Stimulated activated effector memory CD8-positive, alpha-beta T cell treated with anti-CD3 and anti-CD28 coated beads, Interleukin-12 subunit alpha, Interleukin-12 subunit beta, amount 100 ng/mL, for 72 hours (primary cell): Measurements from ENCODE around the gene GRK6.
A peak's percentile ranks its signal among the peaks of the same experiment; 100 is the strongest.

ENCODE experiments used
- ATAC-seq: fragments of 150-1000 bp; cut with Tn5 transposase; 2 replicates; pipeline ENCODE4 v1.10.0; 2021
- DNase-seq, 2 donors: peaks; one replicate each; pipeline ENCODE4 v3.0.0; 2021 to 2022; ENCODE audit warnings: low spot score in 2 of 2
- H3K27ac Mint-ChIP-seq: one replicate; pipeline ENCODE4 v1.8.0; 2022; ENCODE audit warnings: mild to moderate bottlenecking, mixed read lengths
- H3K36me3 Mint-ChIP-seq: one replicate; pipeline ENCODE4 v1.8.0; 2022; ENCODE audit warnings: mild to moderate bottlenecking, mixed read lengths
- H3K4me1 Mint-ChIP-seq: one replicate; pipeline ENCODE4 v1.8.0; 2022; ENCODE audit warnings: mixed read lengths
- H3K4me3 Mint-ChIP-seq: one replicate; pipeline ENCODE4 v1.8.0; 2022; ENCODE audit warnings: mild to moderate bottlenecking, mixed read lengths
- H3K9me3 Mint-ChIP-seq: one replicate; pipeline ENCODE4 v1.8.0; 2022; ENCODE audit warnings: mixed read lengths

The GRK6 gene

DNA sequence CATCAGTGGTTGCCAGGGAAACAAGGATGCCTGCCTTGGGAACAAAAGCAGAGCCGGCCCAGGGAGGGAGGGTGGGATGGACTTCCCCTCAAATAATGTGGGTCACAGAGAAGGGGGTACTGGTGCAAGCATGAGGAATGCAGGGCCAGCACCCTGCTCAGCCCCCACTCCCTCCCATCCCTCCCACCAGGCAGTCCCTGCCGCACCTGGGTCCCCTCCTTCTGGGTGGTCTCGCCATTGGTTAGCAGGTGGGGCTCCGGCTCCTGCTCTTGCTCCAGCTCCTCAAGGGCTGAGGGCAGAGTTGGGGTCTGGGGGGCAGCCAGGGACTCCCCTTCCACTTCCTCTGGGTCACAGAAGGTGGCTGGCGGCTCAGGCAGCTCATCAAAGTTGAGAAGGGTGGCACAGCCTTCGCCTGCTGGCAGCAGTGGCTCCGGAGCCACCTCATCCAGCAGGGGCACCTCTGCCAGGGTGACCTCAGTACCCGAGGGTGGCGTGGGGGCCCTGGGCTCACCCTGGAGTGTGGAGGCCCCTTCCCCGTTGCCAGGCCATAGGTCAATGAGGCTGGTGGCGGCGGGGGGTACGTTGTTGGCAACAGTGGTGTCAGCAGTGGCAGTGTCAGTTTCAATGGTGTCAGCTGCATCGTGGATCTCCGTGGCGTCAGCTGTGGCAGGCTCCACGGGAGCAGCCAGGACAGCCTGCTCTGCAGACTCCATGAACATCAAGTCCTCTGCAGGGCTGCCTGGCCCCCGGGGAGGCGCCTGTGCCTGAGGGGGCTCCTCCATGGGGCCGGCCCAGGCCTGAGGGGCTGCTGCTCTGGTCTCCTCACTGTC is 31.6 kb downstream of the GRK6 start:
- Mint-ChIP-seq H3K36me3 (peaks cover 81% of the 10 kb centered on the region), H3K9me3 (no peaks in the 10 kb centered on the region), H3K4me1 (peaks cover 42% of the 10 kb centered on the region), H3K27ac (peak overlapping the region; percentile 52), H3K4me3 (peak overlapping the region; percentile 28)
- ATAC-seq: no peak
- DNase-seq: no peak

DNA sequence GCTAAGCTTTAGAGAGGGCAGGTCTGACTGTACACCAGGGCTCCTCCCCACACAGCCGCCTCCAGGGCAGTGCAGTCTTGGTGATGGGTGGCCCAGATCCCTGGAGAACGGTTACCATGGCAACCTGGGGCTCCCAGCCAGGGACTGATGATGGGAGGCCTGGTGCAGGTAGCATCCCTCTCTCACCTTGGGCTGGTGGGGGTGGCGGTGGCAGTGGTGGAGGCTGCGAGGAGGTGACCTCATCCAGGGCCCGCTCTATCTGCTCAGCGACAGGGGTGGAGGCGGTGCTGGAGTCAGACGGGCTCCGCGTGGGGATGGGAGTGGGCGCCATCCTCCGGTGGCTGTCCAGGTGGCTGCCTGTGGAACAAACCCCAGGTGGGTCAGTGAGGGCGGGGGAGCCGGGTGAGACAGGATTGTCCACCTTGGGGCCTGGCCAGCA is 32.5 kb downstream of the GRK6 start:
- H3K27ac Mint-ChIP-seq: no peak overlapping the region
- peaks cover 78% of the 10 kb centered on the region for H3K36me3 Mint-ChIP-seq
- H3K4me3 Mint-ChIP-seq: no peak overlapping the region
- ATAC-seq: no peak
- no peak for DNase-seq
- peaks cover 35% of the 10 kb centered on the region for H3K4me1 Mint-ChIP-seq
- H3K9me3 Mint-ChIP-seq: no peaks in the 10 kb centered on the region

DNA sequence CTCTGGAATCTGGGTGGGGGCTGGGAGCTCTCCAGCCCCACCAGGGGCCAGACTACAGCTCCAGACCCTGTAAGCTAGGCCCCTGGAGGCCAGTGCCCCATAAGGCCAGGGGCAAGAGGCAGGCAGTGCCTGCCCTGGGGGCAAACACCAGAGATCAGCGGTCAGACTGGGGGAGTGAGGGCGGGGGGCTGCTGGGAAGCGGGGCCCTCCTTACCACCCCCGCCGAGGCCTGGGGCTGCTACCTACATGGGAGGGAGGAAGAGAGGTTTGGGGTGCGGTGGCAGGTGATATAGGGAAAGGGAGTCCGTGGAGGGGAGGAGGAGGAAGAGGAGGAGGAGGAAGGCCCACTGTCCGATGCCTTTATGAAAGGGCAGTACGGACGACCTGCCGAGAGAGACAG is 32.9 kb downstream of the GRK6 start:
- Mint-ChIP-seq H3K4me1 (peaks cover 32% of the 10 kb centered on the region), H3K36me3 (peaks cover 75% of the 10 kb centered on the region), H3K4me3 (no peak overlapping the region), H3K9me3 (no peaks in the 10 kb centered on the region), H3K27ac (no peak overlapping the region)
- DNase-seq: no peak
- ATAC-seq: no peak

DNA sequence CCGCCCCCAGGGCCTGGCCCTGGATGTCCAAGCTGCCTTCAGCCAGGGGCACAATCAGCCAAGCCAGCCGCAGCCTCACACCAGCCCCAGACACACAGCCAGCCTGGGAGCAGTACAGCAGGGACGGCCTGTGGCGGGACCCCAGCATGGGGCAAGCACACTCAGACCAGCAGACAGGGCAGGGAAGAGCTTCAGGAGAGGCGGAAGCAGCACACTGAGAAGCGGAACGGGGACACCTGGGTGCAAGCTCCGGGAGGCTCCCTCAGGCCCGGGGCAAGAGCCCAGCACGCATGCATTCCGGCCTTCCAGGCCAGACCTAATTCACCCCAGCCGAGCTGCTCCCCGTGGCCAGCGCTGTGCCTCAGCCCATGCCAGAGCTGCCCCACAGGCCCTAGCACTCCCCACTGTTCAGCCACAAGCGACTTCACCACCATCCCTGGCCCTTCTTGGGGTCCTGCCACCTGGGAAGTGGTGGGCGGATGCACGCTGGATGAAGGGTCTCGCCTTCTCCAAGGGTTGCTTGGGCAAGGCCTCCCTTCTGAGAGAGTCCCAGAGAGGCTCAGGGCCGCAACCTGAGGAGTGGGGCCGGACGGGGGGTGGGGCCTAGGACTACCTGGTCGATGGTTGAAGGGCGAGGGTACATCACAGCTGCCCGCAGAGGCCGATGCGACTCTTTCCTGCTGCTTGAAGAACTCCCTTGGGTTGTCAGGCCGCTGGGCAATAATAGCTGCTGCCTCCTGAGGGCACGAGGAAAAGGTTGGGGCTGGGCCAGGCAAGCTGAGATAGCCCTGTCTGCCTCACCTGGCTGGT is 33.5 kb downstream of the GRK6 start:
- H3K4me1 Mint-ChIP-seq: peaks cover 32% of the 10 kb centered on the region
- ATAC-seq: no peak

DNA sequence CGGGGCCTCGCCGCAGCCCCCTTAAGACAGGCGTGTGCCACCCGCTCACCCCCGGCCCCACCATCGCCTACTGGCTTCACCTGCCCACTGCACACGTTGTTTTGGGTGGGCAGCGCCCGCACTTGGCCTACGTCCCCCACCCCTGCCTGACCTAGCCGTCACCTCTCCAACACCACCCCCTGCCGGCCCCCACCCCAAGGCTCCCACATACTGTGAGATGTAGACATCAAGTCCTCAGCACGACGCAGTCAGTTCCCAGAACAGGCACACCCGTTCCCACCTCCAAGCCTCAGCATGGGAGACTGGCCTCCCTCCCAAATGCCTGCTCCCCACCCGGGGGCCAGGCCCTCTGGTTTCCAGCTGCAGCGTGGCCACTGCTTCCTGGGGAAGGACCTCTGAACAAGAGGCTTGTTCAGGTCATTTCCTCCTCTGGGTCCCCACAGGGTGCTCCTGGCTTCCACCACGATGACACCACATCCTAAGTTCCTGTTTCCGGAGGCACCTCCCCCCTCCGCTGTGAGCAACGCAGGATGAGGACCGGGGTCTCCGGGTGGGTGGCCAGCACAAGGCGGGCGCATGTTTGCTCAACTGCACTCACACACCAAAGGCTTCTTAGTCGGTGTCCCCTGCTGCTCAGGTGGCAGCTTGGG is 35.7 kb downstream of the GRK6 start:
- Mint-ChIP-seq H3K36me3 (peaks cover 77% of the 10 kb centered on the region), H3K4me1 (peaks cover 26% of the 10 kb centered on the region), H3K9me3 (no peaks in the 10 kb centered on the region), H3K27ac (peak overlapping the region; percentile 58), H3K4me3 (no peak overlapping the region)
- ATAC-seq (no peak), DNase-seq (no peak)

More for the DNA sequence above, 33.5 kb downstream of the GRK6 start:
- Mint-ChIP-seq H3K9me3 (no peaks in the 10 kb centered on the region), H3K4me3 (no peak overlapping the region), H3K36me3 (peaks cover 78% of the 10 kb centered on the region), H3K27ac (peak overlapping the region; percentile 23)
- no peak for DNase-seq

DNA sequence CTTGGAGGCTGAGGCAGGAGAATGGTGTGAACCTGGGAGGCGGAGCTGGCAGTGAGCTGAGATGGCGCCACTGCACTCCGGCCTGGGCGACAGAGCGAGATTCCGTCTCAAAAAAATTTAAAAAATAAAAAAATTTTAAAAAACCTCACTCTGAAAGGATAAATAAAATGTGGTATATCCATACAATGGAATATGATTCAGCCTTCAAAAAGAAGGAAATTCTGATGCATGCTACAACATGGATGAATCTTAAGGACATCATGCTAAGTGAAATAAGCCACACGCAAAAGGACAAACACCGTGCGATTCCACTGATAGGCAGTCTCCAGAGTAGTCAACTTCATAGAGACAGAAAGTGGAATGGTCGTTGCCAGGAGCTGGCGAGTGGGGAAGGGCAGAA is 38.6 kb downstream of the GRK6 start:
- ATAC-seq (no peak), DNase-seq (no peak)
- Mint-ChIP-seq H3K27ac (no peak overlapping the region), H3K36me3 (peaks cover 72% of the 10 kb centered on the region), H3K9me3 (no peaks in the 10 kb centered on the region), H3K4me3 (no peak overlapping the region), H3K4me1 (peaks cover 41% of the 10 kb centered on the region)

DNA sequence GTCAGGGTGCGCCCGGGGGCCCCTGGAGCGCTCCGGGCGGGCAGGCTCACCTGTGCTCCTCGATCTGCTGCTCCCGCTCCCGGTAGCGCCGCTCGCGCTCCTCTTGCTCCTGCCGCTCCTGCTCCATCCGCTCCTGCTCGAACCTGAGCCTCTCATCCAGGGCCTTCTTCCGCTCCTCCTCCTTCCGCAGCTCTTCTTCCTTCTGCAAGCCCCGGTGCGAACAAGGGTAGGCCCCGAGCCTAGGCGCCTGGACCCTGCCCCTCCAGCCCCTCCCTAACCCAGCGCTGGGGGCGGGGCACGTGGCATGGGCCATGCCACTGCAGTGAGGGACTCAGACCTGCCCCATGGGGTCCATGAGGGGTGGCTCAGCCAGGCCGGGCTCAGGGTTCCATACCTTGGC is 40.4 kb downstream of the GRK6 start:
- peaks cover 54% of the 10 kb centered on the region for H3K4me1 Mint-ChIP-seq
- H3K36me3 Mint-ChIP-seq: peaks cover 62% of the 10 kb centered on the region
- H3K9me3 Mint-ChIP-seq: no peaks in the 10 kb centered on the region
- H3K27ac Mint-ChIP-seq: peak overlapping the region; percentile 50
- DNase-seq (no peak), ATAC-seq (no peak)
- no peak overlapping the region for H3K4me3 Mint-ChIP-seq

DNA sequence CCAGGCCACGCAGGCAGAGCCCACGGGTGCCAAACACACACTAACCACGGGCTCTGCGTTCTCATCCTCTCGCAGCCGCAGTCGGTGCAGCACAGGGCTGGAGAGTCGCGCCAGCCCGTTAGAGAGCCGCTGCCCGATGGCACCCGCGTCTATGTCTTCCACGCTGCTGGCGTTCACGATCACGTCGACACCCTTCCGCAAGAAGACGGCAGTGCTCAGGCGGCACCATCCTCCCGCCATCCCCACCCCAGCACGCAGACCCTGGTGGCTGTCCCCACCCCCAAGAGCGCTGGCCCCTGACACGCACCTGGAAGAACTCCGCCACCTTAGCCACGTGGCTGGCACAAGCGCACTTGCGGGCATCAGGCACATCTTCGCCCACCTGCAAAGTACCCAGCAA is 41.0 kb downstream of the GRK6 start:
- DNase-seq: no peak
- H3K9me3 Mint-ChIP-seq: no peaks in the 10 kb centered on the region
- no peak for ATAC-seq
- no peak overlapping the region for H3K4me3 Mint-ChIP-seq
- peaks cover 53% of the 10 kb centered on the region for H3K4me1 Mint-ChIP-seq
- H3K27ac Mint-ChIP-seq: no peak overlapping the region
- peaks cover 56% of the 10 kb centered on the region for H3K36me3 Mint-ChIP-seq

DNA sequence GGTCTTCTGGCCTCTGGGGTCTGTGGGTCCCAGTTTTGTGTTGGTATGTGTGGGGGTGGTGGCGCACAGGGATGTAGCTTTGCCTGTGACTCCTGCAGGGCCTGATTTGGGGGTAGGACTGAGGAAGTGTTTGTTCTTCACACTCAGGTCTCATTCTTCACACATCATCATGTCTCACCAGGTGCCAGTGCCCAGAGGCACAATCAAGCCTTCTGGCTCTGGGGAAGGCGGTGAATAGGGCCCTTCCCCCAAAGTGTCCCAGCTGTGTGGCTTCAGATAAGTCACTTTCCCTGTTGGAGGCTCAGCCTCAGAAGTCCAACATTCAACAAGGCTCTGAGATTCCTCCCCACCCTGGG is 41.8 kb downstream of the GRK6 start:
- H3K4me1 Mint-ChIP-seq: peaks cover 47% of the 10 kb centered on the region
- ATAC-seq: no peak
- peak overlapping the region; percentile 89 for H3K27ac Mint-ChIP-seq
- no peak for DNase-seq
- no peaks in the 10 kb centered on the region for H3K9me3 Mint-ChIP-seq
- H3K4me3 Mint-ChIP-seq: no peak overlapping the region
- peaks cover 48% of the 10 kb centered on the region for H3K36me3 Mint-ChIP-seq

DNA sequence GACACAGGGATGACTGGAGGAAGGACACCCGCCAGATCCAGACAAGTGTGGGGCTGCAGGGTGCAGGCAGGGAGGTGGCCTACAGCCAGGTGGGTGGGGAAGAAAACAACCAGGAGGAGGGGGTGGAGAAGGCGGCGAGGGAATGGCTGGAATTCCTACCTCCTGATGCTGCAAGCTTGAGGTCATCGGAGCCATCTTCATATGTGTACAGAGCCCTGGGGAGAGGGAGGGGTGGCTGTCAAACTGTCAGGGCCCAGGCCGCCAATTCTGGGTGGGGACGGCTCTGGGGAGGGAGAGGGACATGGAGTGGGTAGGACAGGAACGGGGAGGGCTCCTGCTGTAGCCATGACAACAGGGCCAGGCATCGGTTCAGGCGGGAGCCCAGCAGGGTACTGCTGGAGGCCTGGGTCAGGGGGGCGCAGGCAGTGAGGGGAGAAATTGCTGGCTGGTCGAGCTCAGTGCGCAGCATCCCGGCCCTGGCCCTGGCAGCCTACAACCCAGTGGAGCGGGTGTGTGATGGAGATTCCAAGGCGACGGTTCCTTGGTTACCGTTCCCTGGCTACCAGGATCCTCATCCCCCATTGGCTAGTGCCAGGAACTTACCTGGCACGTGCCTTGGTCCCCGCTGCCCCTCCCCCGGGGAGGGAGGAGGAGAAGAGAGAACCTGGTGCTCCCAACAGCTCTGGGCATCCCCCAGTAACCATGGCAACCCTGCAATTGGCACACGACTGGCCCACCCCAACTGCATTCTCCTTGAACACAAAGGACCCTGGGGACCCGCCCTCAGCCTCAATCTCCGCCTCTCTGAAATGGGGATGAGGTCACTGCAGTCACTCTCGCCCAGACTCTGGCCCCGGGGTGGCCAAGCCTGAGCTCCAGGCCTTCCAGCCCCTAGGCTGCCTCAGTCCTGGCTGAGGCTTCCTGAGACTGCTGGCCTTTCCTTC is 42.5 kb downstream of the GRK6 start:
- DNase-seq (no peak), ATAC-seq (no peak)
- H3K4me1 Mint-ChIP-seq: peaks cover 51% of the 10 kb centered on the region
- H3K27ac Mint-ChIP-seq: peak overlapping the region; percentile 89
- no peaks in the 10 kb centered on the region for H3K9me3 Mint-ChIP-seq
- peak overlapping the region; percentile 79 for H3K4me3 Mint-ChIP-seq
- peaks cover 43% of the 10 kb centered on the region for H3K36me3 Mint-ChIP-seq

DNA sequence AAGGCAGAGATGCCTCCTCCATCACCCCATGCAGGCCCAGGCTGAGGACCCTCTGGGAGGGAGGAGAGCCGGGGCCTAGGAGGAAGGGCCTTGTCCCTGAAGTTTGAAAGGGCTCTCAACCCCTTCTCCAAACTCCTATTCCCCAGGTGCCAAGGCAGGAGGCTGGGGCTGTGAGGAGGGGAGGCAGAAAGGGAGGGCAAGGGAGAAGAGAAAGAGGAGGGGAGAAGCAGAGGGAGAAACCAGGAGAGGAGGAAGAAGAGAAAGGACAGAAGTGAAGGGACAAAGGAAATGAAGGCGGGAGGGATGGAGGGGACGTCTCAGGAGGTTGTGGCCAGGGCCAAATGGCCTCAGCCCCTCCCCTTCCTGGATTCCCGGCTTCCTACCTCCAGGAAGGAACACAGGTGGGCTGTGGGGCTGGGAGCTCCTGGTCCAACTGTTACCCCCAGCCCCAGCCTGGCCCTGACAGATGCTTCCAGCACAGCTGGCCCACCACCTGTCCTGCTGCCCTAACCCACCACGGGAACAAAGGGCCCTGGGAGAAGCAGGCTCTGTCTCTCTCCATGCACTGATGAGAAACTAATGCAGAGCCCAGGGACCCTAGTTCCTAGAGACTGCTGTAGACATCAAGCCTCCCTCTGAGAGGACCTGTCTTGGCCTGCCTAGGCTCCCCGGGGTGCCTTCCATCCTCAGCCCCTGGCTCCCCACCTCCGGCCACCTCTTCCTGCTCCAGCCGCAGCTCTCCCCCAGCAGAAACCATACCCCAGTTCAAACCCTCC is 43.5 kb downstream of the GRK6 start:
- H3K27ac Mint-ChIP-seq: peak overlapping the region; percentile 89

DNA sequence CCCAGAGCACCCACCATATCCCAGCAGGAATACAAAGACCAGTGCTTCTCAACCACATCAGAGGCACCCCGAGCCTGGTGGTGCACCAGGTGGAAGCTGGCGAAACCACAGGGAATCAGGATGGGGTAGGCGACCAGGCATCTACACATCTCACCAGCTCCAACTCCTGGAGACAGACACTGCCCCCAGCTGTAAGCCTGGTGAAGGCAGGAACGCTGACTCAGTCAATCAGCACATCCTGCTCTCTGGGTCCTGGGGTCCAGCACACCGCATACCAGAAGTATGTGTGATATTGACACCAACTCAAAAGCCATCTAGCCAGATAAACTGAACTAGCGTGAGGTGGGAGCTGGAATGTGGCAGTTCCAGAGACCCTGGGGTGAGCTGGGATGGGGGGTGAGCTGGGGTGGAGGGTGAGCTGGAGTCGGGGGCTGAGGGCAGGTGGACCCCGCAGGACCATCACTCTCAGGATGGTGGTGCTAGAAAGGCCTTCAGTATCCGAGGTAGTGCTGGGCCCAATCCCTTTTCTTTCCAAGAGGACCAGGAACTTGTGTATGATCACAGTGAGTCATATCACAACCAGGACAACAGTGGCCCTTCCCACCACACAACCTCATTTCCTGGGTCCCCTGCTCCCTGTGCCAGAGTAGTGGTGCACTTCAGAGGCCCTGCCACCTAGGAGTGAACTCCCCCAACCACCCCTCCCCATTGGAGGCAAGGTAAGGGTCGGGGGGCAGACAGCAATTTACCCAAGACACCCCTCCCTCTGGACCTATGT is 44.5 kb downstream of the GRK6 start:
- ATAC-seq (no peak), DNase-seq (no peak)
- Mint-ChIP-seq H3K27ac (peak overlapping the region; percentile 89), H3K9me3 (no peaks in the 10 kb centered on the region), H3K4me1 (peaks cover 71% of the 10 kb centered on the region), H3K36me3 (peaks cover 32% of the 10 kb centered on the region), H3K4me3 (peak overlapping the region; percentile 79)

More for the DNA sequence above, 43.5 kb downstream of the GRK6 start:
- no peak for ATAC-seq
- Mint-ChIP-seq H3K36me3 (peaks cover 42% of the 10 kb centered on the region), H3K9me3 (no peaks in the 10 kb centered on the region), H3K4me1 (peaks cover 61% of the 10 kb centered on the region), H3K4me3 (peak overlapping the region; percentile 79)
- no peak for DNase-seq

DNA sequence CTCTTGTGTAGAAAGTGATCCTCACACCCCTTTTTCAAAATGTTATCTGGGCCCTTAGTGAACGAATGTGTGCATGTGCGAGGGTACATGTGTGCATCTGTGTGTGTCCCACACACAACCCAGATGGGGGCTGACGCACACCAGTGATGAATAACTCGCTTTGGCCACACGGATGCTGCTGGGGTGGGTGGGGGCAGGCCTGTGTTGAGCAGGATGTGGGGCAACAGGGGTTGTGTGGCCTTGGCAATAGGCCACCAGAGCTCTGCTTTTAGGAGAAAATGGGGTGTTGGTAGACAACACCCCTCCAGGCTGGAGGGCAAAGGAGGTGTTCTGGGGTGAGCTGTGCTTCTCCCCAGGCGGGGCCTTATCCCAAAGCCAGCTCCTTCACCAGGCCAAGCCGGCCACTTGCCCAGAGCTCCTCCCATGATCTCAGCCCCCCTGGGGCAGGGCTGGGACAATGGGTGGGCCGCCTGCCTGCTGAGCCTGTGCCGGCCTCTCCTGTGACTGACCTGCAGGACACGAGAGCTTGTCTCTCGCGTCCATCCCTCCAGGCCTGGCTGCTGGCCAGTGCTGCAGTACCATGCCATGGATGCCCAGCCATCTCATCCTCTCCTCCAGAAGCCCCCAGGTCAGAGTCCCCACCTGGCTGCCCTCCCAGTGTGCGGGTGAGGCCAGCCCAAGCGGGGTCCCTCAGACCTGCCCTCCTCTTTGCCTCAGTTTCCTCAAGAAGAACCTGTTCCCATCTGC is 45.3 kb downstream of the GRK6 start:
- Mint-ChIP-seq H3K9me3 (no peaks in the 10 kb centered on the region), H3K27ac (peak overlapping the region; percentile 86), H3K36me3 (peaks cover 26% of the 10 kb centered on the region), H3K4me3 (peak overlapping the region; percentile 79), H3K4me1 (peaks cover 77% of the 10 kb centered on the region)
- DNase-seq (peak in 1 of 2 donors; percentile 71), ATAC-seq (peak; percentile 81)
